Vagina (tissue), 2 donors: ENCODE data around the gene PPP1R15B.

Experiments used
- CTCF ChIP-seq, 3 experiments: fragments of 450-650 bp in 2 of 3; fragments of 200-600 bp in 1 of 3; sonication (generic) in 1 of 3; IDR thresholded peaks; one replicate each; pipeline ENCODE4 v1.5.1; 2017 to 2019; ENCODE audit warnings: antibody characterized with exemption in 3 of 3, mild to moderate bottlenecking in 2 of 3, moderate library complexity in 2 of 3
- POLR2A ChIP-seq, 2 donors: fragments of 450-650 bp; IDR thresholded peaks; one replicate each; pipeline ENCODE4 v1.6.1; 2017; ENCODE audit warnings: antibody characterized with exemption in 2 of 2, mild to moderate bottlenecking in 2 of 2, moderate library complexity in 2 of 2
- POLR2AphosphoS5 ChIP-seq, 2 donors: sonication (generic); formaldehyde crosslinking; IDR thresholded peaks; one replicate each; pipeline ENCODE4 v1.9.0; 2017; ENCODE audit warnings: antibody characterized with exemption in 2 of 2, mild to moderate bottlenecking in 2 of 2, low read depth in 1 of 2; ENCODE audit not compliant: insufficient read depth in 1 of 2

- TF ChIP-seq CTCF (IDR thresholded peaks at IDR 0.05) (no peak), POLR2A (IDR thresholded peaks at IDR 0.05) (no peak), POLR2AphosphoS5 (IDR thresholded peaks at IDR 0.05; ENCODE audit: insufficient read depth in 1 of 2, low read depth in 1 of 2) (no peak)
These were observed 50.3 kb downstream of the PPP1R15B start for GRCh38 chr1:204361341-204361771.
